ENCODE results near the gene DPP6.
A peak's percentile ranks its signal among the peaks of the same experiment; 100 is the strongest.

DPP6 gene

GRCh38 chr7:154472343-154472742, 420.1 kb downstream of the DPP6 start:
- DNase-seq, result no peak

- no peak for DNase-seq
Measured at GRCh38 chr7:154473360-154473759, 421.2 kb downstream of the DPP6 start.

GRCh38 chr7:154474903-154475520, 422.8 kb downstream of the DPP6 start:
- no peak for DNase-seq

- DNase-seq, result no peak
Measured at GRCh38 chr7:154475864-154476263, 423.7 kb downstream of the DPP6 start.

- no peak for DNase-seq
Measured at GRCh38 chr7:154480817-154481216, 428.6 kb downstream of the DPP6 start.

- no peak for DNase-seq
Measured at GRCh38 chr7:154482863-154483262, 430.7 kb downstream of the DPP6 start.

- no peak for DNase-seq
Measured at GRCh38 chr7:154484406-154484805, 432.2 kb downstream of the DPP6 start.

GRCh38 chr7:154484943-154485342, 432.7 kb downstream of the DPP6 start:
- DNase-seq, result no peak

GRCh38 chr7:154489897-154490296, 437.7 kb downstream of the DPP6 start:
- no peak for DNase-seq

- DNase-seq, result no peak
Measured at GRCh38 chr7:154493594-154493993, 441.4 kb downstream of the DPP6 start.

- DNase-seq, result no peak
Measured at GRCh38 chr7:154497751-154498150, 445.6 kb downstream of the DPP6 start.

- peak; percentile 7 to 61 (median 34) for DNase-seq
Measured at GRCh38 chr7:154503962-154504550, 451.9 kb downstream of the DPP6 start.

- DNase-seq, result no peak
Measured at GRCh38 chr7:154504918-154505317, 452.7 kb downstream of the DPP6 start.

- peak in 3 of 4 experiments; percentile 8 to 30 (median 24) for DNase-seq
Measured at GRCh38 chr7:154505362-154505761, 453.2 kb downstream of the DPP6 start.

GRCh38 chr7:154509192-154509591, 457.0 kb downstream of the DPP6 start:
- no peak for DNase-seq

- DNase-seq, result no peak
Measured at GRCh38 chr7:154512121-154512833, 460.1 kb downstream of the DPP6 start.

- DNase-seq, result no peak
Measured at GRCh38 chr7:154517768-154518167, 465.6 kb downstream of the DPP6 start.

GRCh38 chr7:154519229-154519628, 467.0 kb downstream of the DPP6 start:
- DNase-seq, result no peak

GRCh38 chr7:154530136-154530535, 477.9 kb downstream of the DPP6 start:
- no peak for DNase-seq

GRCh38 chr7:154532771-154533170, 480.6 kb downstream of the DPP6 start:
- DNase-seq, result no peak

- no peak for DNase-seq
Measured at GRCh38 chr7:154540596-154540995, 488.4 kb downstream of the DPP6 start.

- DNase-seq, result no peak
Measured at GRCh38 chr7:154541606-154542005, 489.4 kb downstream of the DPP6 start.

- no peak for DNase-seq
Measured at GRCh38 chr7:154546946-154547587, 494.9 kb downstream of the DPP6 start.

Data from suppressor macrophage (primary cell).